Measurements from ENCODE around the gene SLC17A8.
"Not testable (repeated sequence)": the region's sequence is repeated elsewhere in the genome, so short reads cannot be mapped to it uniquely, and the experiment has no call there.

SLC17A8 gene

DNA sequence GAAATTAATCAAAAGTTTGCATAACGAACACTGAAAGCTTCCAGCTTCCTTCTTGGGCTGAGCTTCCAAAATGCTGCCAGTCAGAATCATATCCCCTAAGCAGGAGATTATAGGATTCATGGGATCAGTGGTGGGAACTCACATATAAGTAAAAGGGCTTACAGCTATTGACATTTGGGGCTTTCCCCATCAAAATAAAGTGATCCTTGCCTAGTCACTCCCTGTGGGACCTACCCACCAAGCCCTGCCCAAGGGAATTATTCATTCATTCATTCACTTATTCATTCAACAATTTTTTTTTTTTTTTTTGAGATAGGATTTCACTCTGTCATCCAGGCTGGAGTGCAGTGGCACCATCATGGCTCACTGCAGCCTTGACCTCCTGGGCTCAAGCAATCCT lies 69.3 kb downstream of the SLC17A8 start:
- H3K27ac Mint-ChIP-seq: no peak overlapping the region
- DNase-seq (no peak), ATAC-seq (replicated peaks) (no peak)
- no peaks in the 10 kb centered on the region for H3K4me1 Mint-ChIP-seq
- H3K4me3 Mint-ChIP-seq: no peak overlapping the region
- peaks cover 0 to 5% of the 10 kb centered on the region in 2 donors for H3K27me3 Mint-ChIP-seq
- H3K9me3 Mint-ChIP-seq: peaks cover 8 to 14% of the 10 kb centered on the region in 2 donors
- H3K36me3 Mint-ChIP-seq: no peaks in the 10 kb centered on the region

DNA sequence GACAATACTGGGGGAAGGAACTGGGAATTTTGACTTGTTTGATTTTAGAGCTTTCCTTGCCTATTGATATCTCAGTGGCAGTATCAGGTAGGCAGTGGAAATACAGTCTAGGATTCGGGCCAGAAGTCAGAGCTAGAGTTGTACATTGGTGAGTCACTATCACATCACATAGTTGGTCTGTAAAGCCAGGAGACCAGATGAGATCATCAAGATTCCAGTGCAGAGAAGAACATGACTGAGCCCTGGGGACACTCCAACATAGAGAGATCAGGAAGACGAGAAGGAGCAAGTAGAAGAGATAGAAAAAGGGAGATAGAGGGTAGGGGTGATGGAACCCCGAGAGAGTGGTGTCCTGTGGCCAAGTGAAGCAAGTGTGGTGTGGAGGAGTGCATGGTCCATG lies 70.2 kb downstream of the SLC17A8 start:
- Mint-ChIP-seq H3K4me1 (no peaks in the 10 kb centered on the region), H3K9me3 (peaks cover 8 to 14% of the 10 kb centered on the region in 2 donors), H3K4me3 (no peak overlapping the region), H3K27ac (no peak overlapping the region), H3K36me3 (no peaks in the 10 kb centered on the region), H3K27me3 (peaks cover 0 to 5% of the 10 kb centered on the region in 2 donors)
- DNase-seq (no peak), ATAC-seq (replicated peaks) (no peak)

DNA sequence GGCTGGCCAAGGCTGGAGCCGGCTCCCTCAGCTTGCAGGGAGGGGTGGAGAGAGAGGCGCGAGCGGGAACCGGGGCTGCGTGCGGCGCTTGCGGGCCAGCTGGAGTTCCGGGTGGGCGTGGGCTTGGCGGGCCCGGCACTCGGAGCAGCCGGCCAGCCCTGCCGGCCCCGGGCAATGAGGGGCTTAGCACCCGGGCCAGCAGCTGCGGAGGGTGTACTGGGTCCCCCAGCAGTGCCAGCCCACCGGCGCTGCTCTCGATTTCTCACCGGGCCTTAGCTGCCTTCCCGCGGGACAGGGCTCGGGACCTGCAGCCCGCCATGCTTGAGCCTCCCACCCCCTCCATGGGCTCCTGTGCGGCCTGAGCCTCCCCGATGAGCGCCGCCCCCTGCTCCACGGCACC lies 73.4 kb downstream of the SLC17A8 start:
- DNase-seq; H3K4me3 Mint-ChIP-seq; ATAC-seq (replicated peaks); H3K36me3 Mint-ChIP-seq; H3K4me1 Mint-ChIP-seq; H3K27me3 Mint-ChIP-seq; H3K27ac Mint-ChIP-seq: not testable (repeated sequence)
- H3K9me3 Mint-ChIP-seq: peaks cover 10 to 14% of the 10 kb centered on the region in 2 donors

DNA sequence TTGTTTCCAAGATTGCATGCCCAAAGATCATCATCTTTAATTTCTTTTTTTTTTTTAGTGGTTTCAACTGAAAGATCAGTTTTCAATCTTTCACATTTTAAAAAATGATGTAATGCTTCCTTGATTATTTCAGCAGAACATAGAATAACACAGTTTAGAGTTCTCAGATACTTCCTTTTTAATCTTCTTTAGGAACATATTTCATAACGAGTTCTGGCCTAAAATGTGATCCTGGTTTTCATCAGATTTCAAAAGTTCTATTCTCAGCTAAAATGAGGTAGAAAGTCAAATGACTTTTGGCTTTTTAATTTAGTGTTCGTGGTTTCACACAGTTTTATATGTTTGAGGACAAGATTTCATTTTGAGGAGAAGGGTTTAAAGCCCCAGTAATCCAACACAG lies 76.8 kb downstream of the SLC17A8 start:
- H3K4me1 Mint-ChIP-seq: no peaks in the 10 kb centered on the region
- DNase-seq (no peak), ATAC-seq (replicated peaks) (no peak)
- H3K4me3 Mint-ChIP-seq: no peak overlapping the region
- H3K27ac Mint-ChIP-seq: no peak overlapping the region
- no peaks in the 10 kb centered on the region for H3K36me3 Mint-ChIP-seq
- H3K9me3 Mint-ChIP-seq: peaks cover 4% of the 10 kb centered on the region in 2 donors
- H3K27me3 Mint-ChIP-seq: peaks cover 4 to 5% of the 10 kb centered on the region in 2 donors

DNA sequence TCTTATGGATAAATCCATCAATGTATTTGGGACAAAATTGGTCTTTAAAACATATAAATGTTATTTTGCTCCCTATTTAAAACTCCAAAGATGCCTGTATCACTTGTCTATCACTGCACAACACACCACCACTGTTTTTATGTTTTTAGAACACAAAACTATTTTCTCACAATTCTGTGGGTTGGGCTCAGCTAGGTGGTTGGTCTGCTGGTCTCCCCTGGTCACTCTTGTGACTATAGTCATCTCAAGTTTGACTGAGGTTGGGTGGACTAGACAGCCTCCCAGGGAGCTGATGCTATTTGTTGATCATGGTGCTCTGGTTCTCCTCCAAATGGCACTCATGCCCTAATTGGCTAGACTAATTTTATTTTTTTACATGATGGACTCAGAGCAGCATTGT lies 77.3 kb downstream of the SLC17A8 start:
- H3K4me3 Mint-ChIP-seq: no peak overlapping the region
- ATAC-seq (replicated peaks): no peak
- H3K27me3 Mint-ChIP-seq: peaks cover 4 to 5% of the 10 kb centered on the region in 2 donors
- no peak for DNase-seq
- no peaks in the 10 kb centered on the region for H3K36me3 Mint-ChIP-seq
- no peaks in the 10 kb centered on the region for H3K4me1 Mint-ChIP-seq
- peaks cover 4% of the 10 kb centered on the region in 2 donors for H3K9me3 Mint-ChIP-seq
- H3K27ac Mint-ChIP-seq: no peak overlapping the region

DNA sequence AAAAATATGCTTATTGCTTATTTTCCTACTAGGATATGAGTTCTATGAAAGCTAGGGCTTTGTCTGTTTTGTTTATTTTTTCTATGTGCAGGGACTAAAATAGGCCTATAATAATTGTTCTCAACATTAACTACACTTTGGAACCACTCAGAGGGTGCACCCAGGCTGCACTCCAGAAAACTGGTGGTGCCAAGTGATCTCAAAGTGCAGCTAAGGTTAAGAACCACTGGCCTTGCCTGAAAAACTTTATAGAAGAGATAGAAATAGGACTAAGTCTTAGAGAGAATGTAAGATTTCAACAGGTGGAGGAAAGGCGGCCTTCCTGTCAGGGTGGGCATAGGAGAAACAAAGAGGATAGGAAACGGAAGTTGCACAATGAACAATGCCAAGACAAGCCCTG lies 79.1 kb downstream of the SLC17A8 start:
- no peak for ATAC-seq (replicated peaks)
- Mint-ChIP-seq H3K36me3 (no peaks in the 10 kb centered on the region), H3K4me1 (no peaks in the 10 kb centered on the region), H3K27ac (no peak overlapping the region), H3K4me3 (no peak overlapping the region), H3K27me3 (peaks cover 4 to 5% of the 10 kb centered on the region in 2 donors), H3K9me3 (peaks cover 0 to 3% of the 10 kb centered on the region in 2 donors)
- DNase-seq: no peak

DNA sequence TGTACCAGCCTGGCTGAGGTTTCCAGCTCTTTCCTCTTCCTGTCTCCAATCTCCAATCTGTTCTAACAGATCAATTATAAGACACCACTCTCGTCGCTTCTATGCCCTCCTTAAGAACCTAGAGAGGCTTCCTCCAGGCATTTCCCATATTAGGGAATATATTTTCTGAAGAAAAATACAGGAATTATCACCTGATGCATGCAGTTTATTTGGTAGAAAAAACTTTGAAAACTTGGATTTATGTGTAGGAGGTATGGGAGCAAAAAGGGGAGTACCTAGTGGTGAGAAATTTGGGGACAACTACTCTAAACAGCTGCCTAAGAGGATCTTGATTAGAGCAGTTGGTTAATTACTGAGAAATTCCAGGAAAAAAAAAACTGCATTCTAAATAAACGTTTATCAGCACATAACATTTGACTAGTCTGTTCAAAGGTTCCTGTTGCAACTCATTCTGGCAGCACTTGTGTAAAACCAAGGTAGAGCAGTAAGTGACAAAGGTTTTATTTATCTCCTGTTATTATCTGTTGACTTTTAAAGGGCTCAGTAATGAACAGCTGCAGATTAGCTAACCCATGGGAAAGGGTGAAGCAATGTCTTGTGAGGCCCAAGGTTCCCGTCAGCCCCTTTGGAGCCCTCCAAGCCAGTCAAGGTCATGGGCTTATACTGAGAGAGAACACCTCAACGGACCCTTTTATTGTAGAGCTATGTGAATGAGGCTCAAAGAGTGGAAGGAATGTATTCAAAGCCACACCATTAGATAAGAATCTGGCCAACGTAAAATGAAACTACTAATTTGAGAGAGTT lies 80.4 kb downstream of the SLC17A8 start:
- Mint-ChIP-seq H3K9me3 (peaks cover 0 to 2% of the 10 kb centered on the region in 2 donors), H3K4me1 (no peaks in the 10 kb centered on the region), H3K4me3 (no peak overlapping the region), H3K27ac (no peak overlapping the region), H3K36me3 (no peaks in the 10 kb centered on the region), H3K27me3 (peaks cover 4 to 5% of the 10 kb centered on the region in 2 donors)
- DNase-seq (no peak), ATAC-seq (replicated peaks) (no peak)

DNA sequence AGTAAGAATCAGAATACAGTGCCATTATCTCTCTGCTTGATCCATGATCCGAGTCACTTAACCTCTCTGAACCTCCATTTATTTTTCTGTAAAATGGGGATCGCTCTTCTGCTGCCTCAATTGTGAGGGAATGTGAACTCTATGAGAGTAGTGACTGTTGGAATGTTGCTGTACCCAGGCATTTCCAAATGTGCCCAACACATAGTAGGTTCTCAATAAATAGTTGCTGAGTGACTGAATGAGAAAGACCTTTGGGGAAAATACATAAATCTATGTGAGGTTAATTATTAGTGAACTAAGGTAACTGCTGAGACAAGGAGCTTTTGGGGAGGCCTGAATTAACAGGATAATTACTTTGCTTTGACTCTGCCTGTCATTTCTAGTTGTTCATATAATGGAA lies 82.9 kb downstream of the SLC17A8 start:
- no peaks in the 10 kb centered on the region for H3K4me1 Mint-ChIP-seq
- DNase-seq: no peak
- H3K36me3 Mint-ChIP-seq: no peaks in the 10 kb centered on the region
- ATAC-seq (replicated peaks): no peak
- no peak overlapping the region for H3K4me3 Mint-ChIP-seq
- H3K27me3 Mint-ChIP-seq: peaks cover 4 to 5% of the 10 kb centered on the region in 2 donors
- H3K9me3 Mint-ChIP-seq: no peaks in the 10 kb centered on the region
- no peak overlapping the region for H3K27ac Mint-ChIP-seq

DNA sequence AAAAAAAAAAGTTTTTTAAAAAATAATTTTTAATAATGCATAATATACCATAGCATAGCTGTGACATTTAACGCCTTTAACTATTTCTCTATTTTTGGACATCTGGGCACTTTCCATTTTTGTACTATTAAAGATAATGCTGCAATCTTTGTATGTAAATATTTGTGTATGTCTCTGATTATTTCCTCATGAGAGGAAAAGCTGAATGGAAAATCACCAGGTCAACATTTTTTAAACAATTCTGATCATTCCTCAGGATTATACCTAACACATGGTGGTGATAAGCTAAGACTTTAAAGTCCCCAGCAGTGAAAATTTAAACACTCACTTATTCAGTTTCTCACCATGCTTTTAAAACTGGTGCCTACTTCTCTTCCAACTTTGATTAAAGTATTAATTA lies 85.5 kb downstream of the SLC17A8 start:
- ATAC-seq (replicated peaks): no peak
- DNase-seq: no peak
- no peaks in the 10 kb centered on the region for H3K9me3 Mint-ChIP-seq
- no peak overlapping the region for H3K4me3 Mint-ChIP-seq
- H3K36me3 Mint-ChIP-seq: no peaks in the 10 kb centered on the region
- H3K27me3 Mint-ChIP-seq: peaks cover 7 to 12% of the 10 kb centered on the region in 2 donors
- no peak overlapping the region for H3K27ac Mint-ChIP-seq
- H3K4me1 Mint-ChIP-seq: no peaks in the 10 kb centered on the region

DNA sequence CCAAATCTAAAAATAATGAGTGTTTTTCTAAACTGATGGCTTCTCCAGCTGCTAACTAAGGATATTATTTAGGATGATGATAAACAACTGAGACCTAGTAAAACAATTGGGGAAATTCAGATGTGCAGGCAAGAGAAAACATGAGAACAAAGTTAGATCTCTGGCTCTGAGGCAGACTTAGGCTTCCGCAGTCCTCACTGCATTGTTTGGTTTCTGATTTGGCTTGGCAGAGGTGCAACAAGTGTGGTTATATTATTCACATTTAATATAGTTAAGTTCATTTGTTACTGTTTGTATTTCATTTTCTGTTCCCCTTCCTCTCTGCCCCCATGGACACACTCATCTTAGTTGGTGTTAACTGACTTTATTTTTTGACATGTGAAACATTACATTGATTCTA lies 86.6 kb downstream of the SLC17A8 start:
- H3K27me3 Mint-ChIP-seq: peaks cover 8 to 17% of the 10 kb centered on the region in 2 donors
- no peaks in the 10 kb centered on the region for H3K36me3 Mint-ChIP-seq
- H3K27ac Mint-ChIP-seq: no peak overlapping the region
- no peak for ATAC-seq (replicated peaks)
- no peak for DNase-seq
- no peaks in the 10 kb centered on the region for H3K9me3 Mint-ChIP-seq
- H3K4me1 Mint-ChIP-seq: no peaks in the 10 kb centered on the region
- H3K4me3 Mint-ChIP-seq: no peak overlapping the region

DNA sequence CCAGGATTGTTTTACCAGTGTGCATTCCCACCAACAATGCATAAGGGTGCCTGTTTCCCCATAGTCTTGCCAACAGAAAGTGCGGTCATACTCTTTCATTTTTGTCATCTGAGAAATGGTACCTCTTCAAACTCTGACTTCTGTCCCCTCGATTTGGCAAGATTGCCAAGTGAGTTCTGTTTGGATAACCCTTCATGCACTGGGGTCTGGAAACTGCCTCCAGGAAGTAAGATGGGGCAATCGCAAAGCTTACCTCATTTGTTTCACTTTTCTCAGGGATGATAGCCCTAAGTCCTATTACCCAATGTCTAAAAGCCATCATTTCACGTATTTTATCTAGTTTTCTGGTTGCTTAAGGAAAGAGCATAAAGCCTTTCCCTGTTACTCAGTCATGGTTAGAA lies 88.2 kb downstream of the SLC17A8 start:
- Mint-ChIP-seq H3K4me1 (no peaks in the 10 kb centered on the region), H3K27me3 (peaks cover 8 to 16% of the 10 kb centered on the region in 2 donors), H3K27ac (no peak overlapping the region), H3K36me3 (no peaks in the 10 kb centered on the region), H3K9me3 (no peaks in the 10 kb centered on the region), H3K4me3 (no peak overlapping the region)
- no peak for DNase-seq
- no peak for ATAC-seq (replicated peaks)

DNA sequence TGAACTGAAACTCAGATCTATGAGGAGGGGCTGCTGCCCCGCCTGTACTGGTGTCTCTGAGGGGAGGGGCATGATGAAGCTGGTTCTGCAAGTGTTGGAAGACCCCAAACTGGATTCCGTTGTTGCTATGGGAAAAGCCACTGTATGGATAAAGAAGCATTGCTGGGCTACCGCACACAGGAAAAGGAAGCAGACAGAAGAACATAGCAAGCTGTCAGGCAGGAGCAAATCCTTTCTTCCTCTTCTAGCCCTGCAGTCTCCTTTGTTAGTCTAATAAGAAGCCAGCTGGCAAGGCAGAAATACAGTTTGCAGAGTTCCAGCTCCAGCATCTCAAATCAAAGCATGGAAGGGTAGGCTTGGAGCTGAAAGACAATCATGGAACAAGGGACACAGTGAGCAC lies 90.5 kb downstream of the SLC17A8 start:
- no peak for DNase-seq
- peaks cover 16 to 22% of the 10 kb centered on the region in 2 donors for H3K27me3 Mint-ChIP-seq
- H3K36me3 Mint-ChIP-seq: no peaks in the 10 kb centered on the region

DNA sequence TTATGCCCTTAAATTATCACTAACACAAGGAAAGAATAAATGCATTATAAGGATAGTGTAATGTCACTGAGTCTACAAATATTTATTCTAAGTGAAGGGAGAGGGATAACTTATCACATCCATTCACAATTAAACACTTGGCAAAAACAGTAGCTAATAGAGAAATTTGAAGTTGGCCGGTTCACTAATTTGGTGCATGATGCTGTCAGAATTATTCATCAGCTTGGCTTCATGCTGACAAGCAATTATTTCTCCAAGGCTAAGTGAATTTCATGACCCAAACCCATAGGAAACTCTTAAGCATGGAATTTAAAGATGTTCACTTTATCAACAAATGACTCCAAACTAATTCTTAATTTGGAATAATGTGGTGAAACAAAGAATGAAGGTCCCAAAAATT lies 91.8 kb downstream of the SLC17A8 start:
- Mint-ChIP-seq H3K9me3 (no peaks in the 10 kb centered on the region), H3K4me3 (no peak overlapping the region), H3K27ac (no peak overlapping the region), H3K36me3 (no peaks in the 10 kb centered on the region), H3K27me3 (peaks cover 16 to 22% of the 10 kb centered on the region in 2 donors), H3K4me1 (no peaks in the 10 kb centered on the region)
- no peak for ATAC-seq (replicated peaks)
- no peak for DNase-seq

More for the DNA sequence above, 90.5 kb downstream of the SLC17A8 start:
- no peak for ATAC-seq (replicated peaks)
- Mint-ChIP-seq H3K4me3 (no peak overlapping the region), H3K9me3 (no peaks in the 10 kb centered on the region), H3K4me1 (no peaks in the 10 kb centered on the region), H3K27ac (no peak overlapping the region)

DNA sequence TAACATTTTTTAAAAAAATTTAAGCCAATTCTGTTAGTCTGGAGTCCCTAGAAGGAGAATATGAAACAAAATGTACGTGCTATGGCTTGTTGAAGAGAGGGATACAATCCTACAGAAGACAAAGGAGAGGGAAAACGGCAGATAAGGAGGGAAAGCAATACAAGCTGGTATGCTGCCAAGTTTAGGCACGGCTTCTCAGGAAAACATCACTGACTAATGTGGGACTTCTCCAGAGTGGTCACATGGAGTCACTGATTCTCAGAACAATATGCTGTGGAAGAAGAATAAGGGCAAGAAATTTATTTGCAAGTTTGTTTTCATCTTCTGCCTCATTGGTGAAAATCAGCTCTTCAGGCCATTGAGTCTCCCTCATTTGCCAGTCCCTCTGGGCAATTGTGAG lies 93.9 kb downstream of the SLC17A8 start:
- Mint-ChIP-seq H3K27ac (no peak overlapping the region), H3K36me3 (no peaks in the 10 kb centered on the region), H3K4me3 (no peak overlapping the region), H3K27me3 (peaks cover 16 to 22% of the 10 kb centered on the region in 2 donors), H3K4me1 (no peaks in the 10 kb centered on the region), H3K9me3 (no peaks in the 10 kb centered on the region)
- no peak for DNase-seq
- no peak for ATAC-seq (replicated peaks)

DNA sequence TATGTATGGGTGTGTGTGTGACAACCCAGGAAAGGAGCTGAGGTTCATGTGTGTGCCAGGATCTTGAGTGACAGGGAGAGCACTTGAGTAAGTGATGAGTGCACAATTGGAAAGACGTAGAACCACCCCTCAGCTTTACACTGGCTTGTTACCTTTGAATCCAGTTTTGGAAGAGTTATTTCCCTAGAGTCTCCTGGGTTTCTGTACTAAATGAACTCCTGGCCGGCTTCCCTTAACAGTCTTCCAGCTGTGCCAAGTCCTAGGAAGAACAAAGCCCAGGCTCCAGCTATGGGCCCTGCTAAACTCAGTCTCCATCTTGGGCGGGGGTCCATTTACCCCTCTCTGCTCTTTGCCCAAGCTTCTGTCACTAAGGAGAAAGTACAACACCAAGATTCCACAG lies 97.1 kb downstream of the SLC17A8 start:
- Mint-ChIP-seq H3K27ac (no peak overlapping the region), H3K9me3 (no peaks in the 10 kb centered on the region), H3K4me3 (no peak overlapping the region), H3K4me1 (no peaks in the 10 kb centered on the region), H3K27me3 (peaks cover 6 to 7% of the 10 kb centered on the region in 2 donors), H3K36me3 (no peaks in the 10 kb centered on the region)
- ATAC-seq (replicated peaks) (no peak), DNase-seq (no peak)
